K562 (cell line): ENCODE results near the gene DNAJC30. TPM values are rescaled to one million over a fixed set of nuclear protein-coding genes. Genes with fewer than 3 reads are reported as not detected.

Experiments used
- CBFA2T3 ChIP-seq: fragments of 450-650 bp; IDR thresholded peaks from 2 replicates; pipeline ENCODE4 v1.6.1; 2017
- CBFB ChIP-seq: sonication (generic); formaldehyde crosslinking; IDR thresholded peaks from 2 replicates; pipeline ENCODE4 v1.4.0; 2020; ENCODE audit warnings: mild to moderate bottlenecking, missing genetic modification reagents
- CREB1 ChIP-seq, 2 experiments: sonication (generic) in 1 of 2; formaldehyde crosslinking in 1 of 2; IDR thresholded peaks; 2 replicates each; pipeline versions ENCODE4 v1.6.1 to v1.8.0; 2012 to 2022; ENCODE audit warnings: inconsistent platforms in 1 of 2, mild to moderate bottlenecking in 1 of 2, missing genetic modification reagents in 1 of 2, moderate library complexity in 1 of 2
- FOXJ2 ChIP-seq: fragments of 200-800 bp; sonication (Bioruptor generic); IDR thresholded peaks from 2 replicates; pipeline ENCODE4 v1.6.1; 2016; ENCODE audit warnings: missing genetic modification characterization, missing compliant biosample characterization
- HEY1 ChIP-seq: fragments of 250-450 bp; sonication (Bioruptor Pico); IDR thresholded peaks from 2 replicates; pipeline ENCODE4 v1.5.0; 2020; ENCODE audit warnings: mild to moderate bottlenecking, moderate library complexity, borderline replicate concordance
- HIVEP1 ChIP-seq: fragments of 250-450 bp; sonication (Bioruptor Pico); IDR thresholded peaks from 2 replicates; pipeline ENCODE4 v1.4.0; 2020; ENCODE audit warnings: mild to moderate bottlenecking
- JUND ChIP-seq, 2 experiments: IDR thresholded peaks; 2 replicates in 1 of 2; 3 replicates in 1 of 2; pipeline ENCODE4 v1.6.1; 2011; ENCODE audit warnings: borderline replicate concordance in 2 of 2, low read depth in 2 of 2, low read length in 2 of 2, improper control_type of control experiment in 1 of 2, missing biosample characterization in 1 of 2, missing genetic modification characterization in 1 of 2, missing genetic modification reagents in 1 of 2
- MYC ChIP-seq, 2 experiments: fragments of 250-450 bp in 1 of 2; sonication (Bioruptor Pico) in 1 of 2; IDR thresholded peaks; 2 replicates each; pipeline versions ENCODE4 v1.5.1 to v1.6.1; 2012 to 2021; ENCODE audit warnings: low read depth in 2 of 2, borderline replicate concordance in 1 of 2, improper control_type of control experiment in 1 of 2, low read length in 1 of 2, mild to moderate bottlenecking in 1 of 2, moderate library complexity in 1 of 2
- NFXL1 ChIP-seq: fragments of 450-650 bp; formaldehyde crosslinking; IDR thresholded peaks from 2 replicates; pipeline ENCODE4 v1.4.0; 2021; ENCODE audit warnings: mild to moderate bottlenecking
- NR2C2 ChIP-seq, 2 experiments: fragments of 200-800 bp in 1 of 2; sonication (Bioruptor generic) in 1 of 2; sonication (generic) in 1 of 2; formaldehyde crosslinking in 1 of 2; IDR thresholded peaks; 2 replicates each; pipeline versions ENCODE4 v1.6.1 to v1.8.0; 2016 to 2022; ENCODE audit warnings: mild to moderate bottlenecking in 1 of 2, missing compliant biosample characterization in 1 of 2, missing genetic modification characterization in 1 of 2, missing genetic modification reagents in 1 of 2
- PHF20 ChIP-seq: fragments of 450-650 bp; IDR thresholded peaks from 2 replicates; pipeline ENCODE4 v1.6.1; 2018; ENCODE audit not compliant: partially characterized antibody
- SNRNP70 ChIP-seq: fragments of 200-400 bp; formaldehyde crosslinking; optimal IDR thresholded peaks from 2 replicates; pipeline ENCODE3; 2017; ENCODE audit warnings: low read depth, low read length
- U2AF1 ChIP-seq: fragments of 200-400 bp; formaldehyde crosslinking; optimal IDR thresholded peaks from 2 replicates; pipeline ENCODE3; 2017; ENCODE audit warnings: mild to moderate bottlenecking, low read depth, low read length, moderate library complexity
- ZEB2 ChIP-seq: fragments of 450-650 bp; IDR thresholded peaks from 2 replicates; pipeline ENCODE4 v1.6.1; 2016
- ZKSCAN1 ChIP-seq: fragments of 150-350 bp; IDR thresholded peaks from 2 replicates; pipeline ENCODE4 v1.6.1; 2016; ENCODE audit warnings: low read depth, low read length
- ZNF507 ChIP-seq: conservative IDR thresholded peaks from 2 replicates; pipeline ENCODE4 v1.6.1; 2017; ENCODE audit warnings: missing genetic modification characterization, missing compliant biosample characterization
- polyA plus RNA-seq, 8 experiments: library from polyadenylated mRNA; depleted of rRNA in 4 of 8; stranded (reverse) in 5 of 8; unstranded in 3 of 8; fragments of >200 nt; fragmentation: Nextera tagmentation in 2 of 8; fragmentation: Illumina TruSeq in 1 of 8; extraction: Ambion mirVana in 2 of 8; extraction: Trizol in 1 of 8; gene quantifications; 2 replicates each; pipeline versions ENCODE4 v1.2.1 to v1.2.3, GENCODE V29; 2011 to 2014; ENCODE audit warnings: inconsistent platforms in 1 of 8, missing spikeins in 1 of 8
- total RNA-seq, 7 experiments: library from RNA; depleted of rRNA in 6 of 7; stranded (reverse); fragments of >200 nt in 6 of 7; fragmentation: Illumina TruSeq in 2 of 7; extraction: Trizol in 2 of 7; gene quantifications; 2 replicates each; pipeline versions ENCODE4 v1.2.1 to v1.2.3, GENCODE V29; 2011 to 2021; ENCODE audit warnings: low replicate concordance in 1 of 7
- TF ChIP-seq, protein P1 (sequence below): fragments of 250-450 bp; sonication (Bioruptor Pico); IDR thresholded peaks from 2 replicates; pipeline ENCODE4 v1.4.0; 2020; ENCODE audit warnings: mild to moderate bottlenecking, moderate library complexity
- TF ChIP-seq, protein P2 (sequence below): fragments of 250-450 bp; sonication (Bioruptor Pico); IDR thresholded peaks from 2 replicates; pipeline ENCODE4 v1.4.0; 2020; ENCODE audit warnings: borderline replicate concordance
- TF ChIP-seq, protein P3 (sequence below): sonication (generic); formaldehyde crosslinking; IDR thresholded peaks from 2 replicates; pipeline ENCODE4 v1.8.0; 2022; ENCODE audit warnings: mild to moderate bottlenecking, missing genetic modification reagents, borderline replicate concordance

The DNAJC30 gene
- total and polyA plus RNA-seq, 9 of the 15 experiments (the other 6 are each of a cell fraction or from before 2014, with no cell fraction given), result 1.1 to 11.3 (median 4.6) TPM

DNA sequence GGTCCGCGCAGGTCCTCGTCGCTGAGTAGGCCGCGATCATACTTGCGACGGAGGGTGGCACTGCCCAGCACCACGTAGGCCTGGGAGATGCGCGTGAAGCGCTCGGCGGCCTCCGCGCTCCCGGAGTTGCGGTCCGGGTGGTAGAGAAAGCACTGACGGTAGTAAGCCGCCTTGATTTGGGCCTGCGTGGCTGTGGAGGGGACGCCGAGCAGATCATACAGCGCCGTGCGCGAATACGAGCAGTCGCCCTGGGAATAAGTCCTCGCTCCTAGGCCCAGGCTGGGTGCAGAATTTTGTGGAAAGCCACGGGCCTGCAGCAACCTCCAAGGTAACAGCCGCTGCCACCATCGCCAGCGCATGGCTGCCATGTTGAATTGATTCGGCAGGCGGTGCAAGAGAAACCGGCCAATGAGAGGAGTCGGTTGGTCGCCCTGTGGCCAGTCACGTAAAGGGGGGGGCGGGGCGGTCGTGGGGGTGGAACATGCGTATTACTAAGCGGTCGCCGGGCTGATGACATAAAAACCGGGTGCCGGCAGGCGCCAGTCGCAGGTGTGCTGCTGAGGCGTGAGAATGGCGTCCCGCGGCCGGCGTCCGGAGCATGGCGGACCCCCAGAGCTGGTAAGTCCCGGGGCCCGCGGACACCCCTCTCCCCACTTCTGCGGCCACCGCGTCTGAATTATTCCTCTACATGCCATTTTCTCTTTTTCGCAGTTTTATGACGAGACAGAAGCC lies at the start of gene DNAJC30, which contains the start of gene BUD23 (continued):
- TF ChIP-seq, protein P1, sequence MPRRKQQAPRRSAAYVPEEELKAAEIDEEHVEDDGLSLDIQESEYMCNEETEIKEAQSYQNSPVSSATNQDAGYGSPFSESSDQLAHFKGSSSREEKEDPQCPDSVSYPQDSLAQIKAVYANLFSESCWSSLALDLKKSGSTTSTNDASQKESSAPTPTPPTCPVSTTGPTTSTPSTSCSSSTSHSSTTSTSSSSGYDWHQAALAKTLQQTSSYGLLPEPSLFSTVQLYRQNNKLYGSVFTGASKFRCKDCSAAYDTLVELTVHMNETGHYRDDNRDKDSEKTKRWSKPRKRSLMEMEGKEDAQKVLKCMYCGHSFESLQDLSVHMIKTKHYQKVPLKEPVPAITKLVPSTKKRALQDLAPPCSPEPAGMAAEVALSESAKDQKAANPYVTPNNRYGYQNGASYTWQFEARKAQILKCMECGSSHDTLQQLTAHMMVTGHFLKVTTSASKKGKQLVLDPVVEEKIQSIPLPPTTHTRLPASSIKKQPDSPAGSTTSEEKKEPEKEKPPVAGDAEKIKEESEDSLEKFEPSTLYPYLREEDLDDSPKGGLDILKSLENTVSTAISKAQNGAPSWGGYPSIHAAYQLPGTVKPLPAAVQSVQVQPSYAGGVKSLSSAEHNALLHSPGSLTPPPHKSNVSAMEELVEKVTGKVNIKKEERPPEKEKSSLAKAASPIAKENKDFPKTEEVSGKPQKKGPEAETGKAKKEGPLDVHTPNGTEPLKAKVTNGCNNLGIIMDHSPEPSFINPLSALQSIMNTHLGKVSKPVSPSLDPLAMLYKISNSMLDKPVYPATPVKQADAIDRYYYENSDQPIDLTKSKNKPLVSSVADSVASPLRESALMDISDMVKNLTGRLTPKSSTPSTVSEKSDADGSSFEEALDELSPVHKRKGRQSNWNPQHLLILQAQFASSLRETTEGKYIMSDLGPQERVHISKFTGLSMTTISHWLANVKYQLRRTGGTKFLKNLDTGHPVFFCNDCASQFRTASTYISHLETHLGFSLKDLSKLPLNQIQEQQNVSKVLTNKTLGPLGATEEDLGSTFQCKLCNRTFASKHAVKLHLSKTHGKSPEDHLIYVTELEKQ, result no peak
- TF ChIP-seq NFXL1 (CRISPR knock-in tag), result no peak
- TF ChIP-seq CBFB, result peak; percentile 14; the same call in 1 of the 2 replicates
- TF ChIP-seq FOXJ2 (tag), result no peak
- TF ChIP-seq ZNF507 (tag), result no peak
- TF ChIP-seq, protein P2, sequence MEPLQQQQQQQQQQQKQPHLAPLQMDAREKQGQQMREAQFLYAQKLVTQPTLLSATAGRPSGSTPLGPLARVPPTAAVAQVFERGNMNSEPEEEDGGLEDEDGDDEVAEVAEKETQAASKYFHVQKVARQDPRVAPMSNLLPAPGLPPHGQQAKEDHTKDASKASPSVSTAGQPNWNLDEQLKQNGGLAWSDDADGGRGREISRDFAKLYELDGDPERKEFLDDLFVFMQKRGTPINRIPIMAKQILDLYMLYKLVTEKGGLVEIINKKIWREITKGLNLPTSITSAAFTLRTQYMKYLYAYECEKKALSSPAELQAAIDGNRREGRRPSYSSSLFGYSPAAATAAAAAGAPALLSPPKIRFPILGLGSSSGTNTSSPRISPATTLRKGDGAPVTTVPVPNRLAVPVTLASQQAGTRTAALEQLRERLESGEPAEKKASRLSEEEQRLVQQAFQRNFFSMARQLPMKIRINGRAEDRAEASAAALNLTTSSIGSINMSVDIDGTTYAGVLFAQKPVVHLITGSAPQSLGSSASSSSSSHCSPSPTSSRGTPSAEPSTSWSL (CRISPR knock-in tag), result no peak
- no peak for TF ChIP-seq CBFA2T3
- TF ChIP-seq ZEB2, result no peak
- peak; percentile 56; the same call in 1 of the 2 replicates for TF ChIP-seq NR2C2 (CRISPR knock-in tag; IDR thresholded peaks at IDR 0.05)
- 0 out of 2 replicates have a peak, but pooled peaks have one; percentile 34 for TF ChIP-seq NR2C2 (tag; IDR thresholded peaks at IDR 0.05)
- TF ChIP-seq JUND (IDR thresholded peaks at IDR 0.05; ENCODE audit: borderline replicate concordance, low read depth, low read length), result no peak; the same call in 1 of the 2 replicates
- TF ChIP-seq JUND (tag; IDR thresholded peaks at IDR 0.05; ENCODE audit: borderline replicate concordance, low read depth, low read length), result peak; percentile 15; the same call in 1 of the 3 replicates
- peak; percentile 99 for TF ChIP-seq MYC (IDR thresholded peaks at IDR 0.05; ENCODE audit: low read depth, low read length)
- peak; percentile 91 for TF ChIP-seq MYC (CRISPR knock-in tag; IDR thresholded peaks at IDR 0.05; ENCODE audit: borderline replicate concordance, low read depth)
- TF ChIP-seq ZKSCAN1, result peak; percentile 12; the same call in 1 of the 2 replicates
- TF ChIP-seq PHF20, result peak; percentile 91
- TF ChIP-seq, protein P3, sequence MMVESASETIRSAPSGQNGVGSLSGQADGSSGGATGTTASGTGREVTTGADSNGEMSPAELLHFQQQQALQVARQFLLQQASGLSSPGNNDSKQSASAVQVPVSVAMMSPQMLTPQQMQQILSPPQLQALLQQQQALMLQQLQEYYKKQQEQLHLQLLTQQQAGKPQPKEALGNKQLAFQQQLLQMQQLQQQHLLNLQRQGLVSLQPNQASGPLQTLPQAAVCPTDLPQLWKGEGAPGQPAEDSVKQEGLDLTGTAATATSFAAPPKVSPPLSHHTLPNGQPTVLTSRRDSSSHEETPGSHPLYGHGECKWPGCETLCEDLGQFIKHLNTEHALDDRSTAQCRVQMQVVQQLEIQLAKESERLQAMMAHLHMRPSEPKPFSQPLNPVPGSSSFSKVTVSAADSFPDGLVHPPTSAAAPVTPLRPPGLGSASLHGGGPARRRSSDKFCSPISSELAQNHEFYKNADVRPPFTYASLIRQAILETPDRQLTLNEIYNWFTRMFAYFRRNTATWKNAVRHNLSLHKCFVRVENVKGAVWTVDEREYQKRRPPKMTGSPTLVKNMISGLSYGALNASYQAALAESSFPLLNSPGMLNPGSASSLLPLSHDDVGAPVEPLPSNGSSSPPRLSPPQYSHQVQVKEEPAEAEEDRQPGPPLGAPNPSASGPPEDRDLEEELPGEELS, result no peak
- TF ChIP-seq U2AF1, result no peak
- no peak for TF ChIP-seq HIVEP1
- no peak; the same call in 1 of the 2 replicates for TF ChIP-seq HEY1 (CRISPR knock-in tag)
- TF ChIP-seq SNRNP70, result no peak
- peak; percentile 98 for TF ChIP-seq CREB1 (IDR thresholded peaks at IDR 0.05)
- TF ChIP-seq CREB1 (CRISPR knock-in tag; IDR thresholded peaks at IDR 0.05), result peak; percentile 97
